Prostate gland (tissue), 2 donors: Measurements from ENCODE around the gene LTA4H. TPM values are rescaled to one million over a fixed set of nuclear protein-coding genes. Genes with fewer than 3 reads are reported as not detected.

Experiments
- DNase-seq: peaks from one replicate; pipeline ENCODE4 v3.0.0-alpha.2; 2019; ENCODE audit warnings: low spot score
- H3K27ac ChIP-seq, 2 donors: fragments of 200-600 bp; sonication (generic); 2 replicates each; pipeline ENCODE4 v1.5.1; 2017 to 2019
- H3K27me3 ChIP-seq: fragments of 200-600 bp; sonication (generic); replicated peaks from 2 replicates; pipeline ENCODE4 v1.5.1; 2019; ENCODE audit not compliant: insufficient read depth
- H3K36me3 ChIP-seq, 2 donors: fragments of 200-600 bp; sonication (generic); 1 replicate in 1 of 2; 2 replicates in 1 of 2; pipeline versions ENCODE4 v1.5.1 to v1.8.1; 2017 to 2019
- H3K4me1 ChIP-seq: fragments of 200-600 bp; sonication (generic); replicated peaks from 2 replicates; pipeline ENCODE4 v1.5.1; 2019
- H3K4me3 ChIP-seq, 2 donors: fragments of 200-600 bp; sonication (generic); 2 replicates each; pipeline ENCODE4 v1.5.1; 2017 to 2019
- H3K9me3 ChIP-seq: fragments of 200-600 bp; sonication (generic); 2 replicates; pipeline ENCODE4 v1.5.1; 2017
- POLR2A ChIP-seq: fragments of 450-650 bp; IDR thresholded peaks from one replicate; pipeline ENCODE4 v1.6.1; 2016; ENCODE audit warnings: antibody characterized with exemption, mild to moderate bottlenecking
- POLR2AphosphoS5 ChIP-seq: sonication (generic); formaldehyde crosslinking; IDR thresholded peaks from one replicate; pipeline ENCODE4 v1.6.1; 2017; ENCODE audit warnings: antibody characterized with exemption
- WGBS: methylation state at CpG from one replicate; pipeline ENCODE4 v1.1.5; 2018; 5-methylcytosine and 5-hydroxymethylcytosine counted together
- intact Hi-C: fragments of 100-400 bp; cut with DNase I; formaldehyde crosslinking; loops from one replicate; pipeline ENCODE4 v1.14.2; 2022
- total RNA-seq, 2 donors: library from RNA; depleted of rRNA; stranded (reverse); fragments of >200 nt; gene quantifications; one replicate each; pipeline ENCODE4 v1.1.0, GENCODE V29; 2016
- TF ChIP-seq, protein P1 (sequence below), 4 experiments: fragments of 200-600 bp in 2 of 4; fragments of 450-650 bp in 2 of 4; sonication (generic) in 2 of 4; IDR thresholded peaks; 1 replicate in 3 of 4; 2 replicates in 1 of 4; pipeline ENCODE4 v1.5.1; 2016 to 2019; ENCODE audit warnings: antibody characterized with exemption in 4 of 4, mild to moderate bottlenecking in 2 of 4, moderate library complexity in 2 of 4

Gene LTA4H
- total RNA-seq, 2 donors from 2014 or later, result 50.3 to 67.7 TPM

GRCh38 chr12:96047229-96048211, 12.1 kb upstream of the LTA4H start:
- Histone ChIP-seq H3K27ac (no peak overlapping the region), H3K27me3 (no peaks in the 10 kb centered on the region), H3K4me3 (no peak overlapping the region), H3K4me1 (no peaks in the 10 kb centered on the region), H3K36me3 (no peaks in the 10 kb centered on the region), H3K9me3 (no peaks in the 10 kb centered on the region)
- intact Hi-C loops, result no loop called here
- 45% methylated on average over 7 of the region's 7 CpGs for WGBS
- no peak for DNase-seq
- TF ChIP-seq, protein P1, sequence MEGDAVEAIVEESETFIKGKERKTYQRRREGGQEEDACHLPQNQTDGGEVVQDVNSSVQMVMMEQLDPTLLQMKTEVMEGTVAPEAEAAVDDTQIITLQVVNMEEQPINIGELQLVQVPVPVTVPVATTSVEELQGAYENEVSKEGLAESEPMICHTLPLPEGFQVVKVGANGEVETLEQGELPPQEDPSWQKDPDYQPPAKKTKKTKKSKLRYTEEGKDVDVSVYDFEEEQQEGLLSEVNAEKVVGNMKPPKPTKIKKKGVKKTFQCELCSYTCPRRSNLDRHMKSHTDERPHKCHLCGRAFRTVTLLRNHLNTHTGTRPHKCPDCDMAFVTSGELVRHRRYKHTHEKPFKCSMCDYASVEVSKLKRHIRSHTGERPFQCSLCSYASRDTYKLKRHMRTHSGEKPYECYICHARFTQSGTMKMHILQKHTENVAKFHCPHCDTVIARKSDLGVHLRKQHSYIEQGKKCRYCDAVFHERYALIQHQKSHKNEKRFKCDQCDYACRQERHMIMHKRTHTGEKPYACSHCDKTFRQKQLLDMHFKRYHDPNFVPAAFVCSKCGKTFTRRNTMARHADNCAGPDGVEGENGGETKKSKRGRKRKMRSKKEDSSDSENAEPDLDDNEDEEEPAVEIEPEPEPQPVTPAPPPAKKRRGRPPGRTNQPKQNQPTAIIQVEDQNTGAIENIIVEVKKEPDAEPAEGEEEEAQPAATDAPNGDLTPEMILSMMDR (IDR thresholded peaks at IDR 0.05), result no peak
- TF ChIP-seq POLR2A (no peak), POLR2AphosphoS5 (no peak)

GRCh38 chr12:96046543-96047228, 11.3 kb upstream of the LTA4H start:
- no peak for DNase-seq
- Histone ChIP-seq H3K9me3 (no peaks in the 10 kb centered on the region), H3K4me1 (no peaks in the 10 kb centered on the region), H3K27ac (no peak overlapping the region), H3K4me3 (no peak overlapping the region), H3K36me3 (no peaks in the 10 kb centered on the region), H3K27me3 (no peaks in the 10 kb centered on the region)
- no peak for TF ChIP-seq POLR2AphosphoS5
- TF ChIP-seq, protein P1 (IDR thresholded peaks at IDR 0.05), result no peak
- no peak for TF ChIP-seq POLR2A
- WGBS, result 70% methylated on average over 3 of the region's 3 CpGs
- intact Hi-C loops, result no loop called here

- Histone ChIP-seq H3K27me3 (no peaks in the 10 kb centered on the region), H3K36me3 (no peaks in the 10 kb centered on the region), H3K9me3 (no peaks in the 10 kb centered on the region), H3K27ac (no peak overlapping the region), H3K4me3 (no peak overlapping the region), H3K4me1 (no peaks in the 10 kb centered on the region)
- intact Hi-C loops, result no loop called here
- 81% methylated on average over 7 of the region's 7 CpGs for WGBS
- DNase-seq, result no peak
- TF ChIP-seq POLR2A, result no peak
- no peak for TF ChIP-seq POLR2AphosphoS5
- TF ChIP-seq, protein P1 (IDR thresholded peaks at IDR 0.05), result no peak
These were observed 10.2 kb upstream of the LTA4H start for GRCh38 chr12:96045566-96045965.

- H3K36me3 ChIP-seq, result no peaks in the 10 kb centered on the region
- WGBS, result 91% methylated on average over 2 of the region's 2 CpGs
- TF ChIP-seq, protein P1 (IDR thresholded peaks at IDR 0.05), result no peak
- TF ChIP-seq POLR2AphosphoS5 (no peak), POLR2A (no peak)
- intact Hi-C loops, result no loop called here
- H3K27ac ChIP-seq, result no peak overlapping the region
- H3K9me3 ChIP-seq, result no peaks in the 10 kb centered on the region
- no peaks in the 10 kb centered on the region for H3K4me1 ChIP-seq
- DNase-seq, result no peak
- H3K4me3 ChIP-seq, result no peak overlapping the region
- H3K27me3 ChIP-seq, result no peaks in the 10 kb centered on the region
These were observed 9.5 kb upstream of the LTA4H start for GRCh38 chr12:96044943-96045290.
